K562 (cell line): ENCODE results near the gene ELF3. TPM values are rescaled to one million over a fixed set of nuclear protein-coding genes. Genes with fewer than 3 reads are reported as not detected.

Experiments
- C11orf30 ChIP-seq: fragments of 450-650 bp; IDR thresholded peaks from 2 replicates; pipeline ENCODE4 v1.6.1; 2016; ENCODE audit warnings: low read depth, mild to moderate bottlenecking
- CBX2 ChIP-seq: fragments of 200-600 bp; sonication (generic); IDR thresholded peaks from one replicate; pipeline ENCODE4 v1.6.1; 2012; ENCODE audit warnings: mild to moderate bottlenecking, low read length, inconsistent platforms; ENCODE audit not compliant: insufficient read depth, poor library complexity, severe bottlenecking
- CREBBP ChIP-seq: IDR thresholded peaks from one replicate; pipeline ENCODE4 v1.6.1; 2012; ENCODE audit warnings: low read depth, mild to moderate bottlenecking, control low read depth, inconsistent platforms, low read length
- JUN ChIP-seq, 2 experiments: sonication (generic) in 1 of 2; formaldehyde crosslinking in 1 of 2; IDR thresholded peaks; 2 replicates each; pipeline versions ENCODE4 v1.6.1 to v1.8.0; 2012 to 2022; ENCODE audit warnings: borderline replicate concordance in 2 of 2, mild to moderate bottlenecking in 2 of 2, improper control_type of control experiment in 1 of 2, low read depth in 1 of 2, low read length in 1 of 2, missing genetic modification reagents in 1 of 2
- MAFK ChIP-seq: IDR thresholded peaks from 2 replicates; pipeline ENCODE4 v1.6.1; 2011; ENCODE audit warnings: low read length, improper control_type of control experiment
- NBN ChIP-seq: fragments of 450-650 bp; IDR thresholded peaks from 2 replicates; pipeline ENCODE4 v1.6.1; 2016; ENCODE audit warnings: low read depth, mild to moderate bottlenecking
- NFRKB ChIP-seq: fragments of 450-650 bp; IDR thresholded peaks from 2 replicates; pipeline ENCODE4 v1.6.1; 2016; ENCODE audit warnings: low read depth
- OTX1 ChIP-seq: fragments of 450-650 bp; formaldehyde crosslinking; IDR thresholded peaks from 2 replicates; pipeline ENCODE4 v1.4.0; 2022; ENCODE audit warnings: mild to moderate bottlenecking
- PURB ChIP-seq: sonication (generic); formaldehyde crosslinking; IDR thresholded peaks from 2 replicates; pipeline ENCODE4 v1.9.0; 2021; ENCODE audit warnings: low read depth, mild to moderate bottlenecking, missing genetic modification reagents
- SMARCB1 ChIP-seq: IDR thresholded peaks from 2 replicates; pipeline ENCODE4 v1.6.1; 2011; ENCODE audit warnings: improper control_type of control experiment, low read depth; ENCODE audit not compliant: insufficient read length
- TBL1XR1 ChIP-seq, 2 experiments: IDR thresholded peaks; 2 replicates each; pipeline ENCODE4 v1.6.1; 2012; ENCODE audit warnings: improper control_type of control experiment in 2 of 2, low read length in 2 of 2, mild to moderate bottlenecking in 1 of 2
- ZBTB8A ChIP-seq: fragments of 450-650 bp; IDR thresholded peaks from 2 replicates; pipeline ENCODE4 v1.6.1; 2018; ENCODE audit warnings: mild to moderate bottlenecking, moderate library complexity; ENCODE audit not compliant: partially characterized antibody
- ZNF561 ChIP-seq: fragments of 450-650 bp; formaldehyde crosslinking; conservative IDR thresholded peaks from 2 replicates; pipeline ENCODE4 v1.4.0; 2020; ENCODE audit warnings: mild to moderate bottlenecking, moderate library complexity
- ZNF766 ChIP-seq: fragments of 200-800 bp; sonication (Bioruptor generic); conservative IDR thresholded peaks from 2 replicates; pipeline ENCODE4 v1.6.1; 2016; ENCODE audit warnings: missing genetic modification characterization, missing compliant biosample characterization
- polyA plus RNA-seq, 8 experiments: library from polyadenylated mRNA; depleted of rRNA in 4 of 8; stranded (reverse) in 5 of 8; unstranded in 3 of 8; fragments of >200 nt; fragmentation: Nextera tagmentation in 2 of 8; fragmentation: Illumina TruSeq in 1 of 8; extraction: Ambion mirVana in 2 of 8; extraction: Trizol in 1 of 8; gene quantifications; 2 replicates each; pipeline versions ENCODE4 v1.2.1 to v1.2.3, GENCODE V29; 2011 to 2014; ENCODE audit warnings: inconsistent platforms in 1 of 8, missing spikeins in 1 of 8
- total RNA-seq, 7 experiments: library from RNA; depleted of rRNA in 6 of 7; stranded (reverse); fragments of >200 nt in 6 of 7; fragmentation: Illumina TruSeq in 2 of 7; extraction: Trizol in 2 of 7; gene quantifications; 2 replicates each; pipeline versions ENCODE4 v1.2.1 to v1.2.3, GENCODE V29; 2011 to 2021; ENCODE audit warnings: low replicate concordance in 1 of 7
- TF ChIP-seq, protein P1 (sequence below): fragments of 250-450 bp; sonication (Bioruptor Pico); IDR thresholded peaks from 2 replicates; pipeline ENCODE4 v1.6.1; 2021; ENCODE audit warnings: mild to moderate bottlenecking
- TF ChIP-seq, protein P2 (sequence below), 2 experiments: fragments of 150-350 bp in 1 of 2; IDR thresholded peaks; 2 replicates each; pipeline ENCODE4 v1.6.1; 2012 to 2016; ENCODE audit warnings: low read depth in 2 of 2, low read length in 2 of 2, mild to moderate bottlenecking in 1 of 2, moderate library complexity in 1 of 2
- TF ChIP-seq, protein P3 (sequence below): fragments of 250-450 bp; sonication (Bioruptor Pico); IDR thresholded peaks from 2 replicates; pipeline ENCODE4 v1.5.0; 2021; ENCODE audit warnings: mild to moderate bottlenecking, borderline replicate concordance
- TF ChIP-seq, protein P4 (sequence below): fragments of 450-650 bp; formaldehyde crosslinking; IDR thresholded peaks from 2 replicates; pipeline ENCODE4 v1.4.0; 2020; ENCODE audit warnings: mild to moderate bottlenecking, moderate library complexity
- TF ChIP-seq, protein P5 (sequence below): fragments of 250-450 bp; sonication (Bioruptor Pico); IDR thresholded peaks from 2 replicates; pipeline ENCODE4 v1.4.0; 2020; ENCODE audit warnings: mild to moderate bottlenecking

Gene ELF3
- total and polyA plus RNA-seq, 9 of the 15 experiments (the other 6 are each of a cell fraction or from before 2014, with no cell fraction given), result 0.03 to 1.2 (median 0.07) TPM; not detected in 4

DNA sequence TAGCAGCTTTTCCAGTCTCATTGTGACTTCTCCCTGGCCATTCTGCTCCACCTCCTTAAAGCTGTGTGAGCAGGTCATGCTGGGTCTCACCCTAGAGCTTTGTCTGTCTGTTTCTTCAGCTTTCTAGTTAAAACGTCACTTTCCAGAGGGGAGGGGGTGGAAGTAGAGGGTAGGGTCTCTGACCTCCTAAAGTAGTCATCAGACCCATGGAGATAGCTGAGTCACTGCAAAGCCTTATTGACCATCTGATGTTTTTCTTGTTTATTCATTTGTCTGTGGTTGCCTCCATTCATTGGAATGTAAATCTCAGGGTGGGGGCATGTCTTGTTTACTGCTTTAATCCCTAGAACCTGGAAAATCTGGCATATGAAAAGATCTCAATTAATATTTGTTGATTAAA, 52.7 kb downstream of the ELF3 start (continued):
- peak; percentile 68; the same call in 1 of the 2 replicates for TF ChIP-seq JUN (IDR thresholded peaks at IDR 0.05; ENCODE audit: borderline replicate concordance, low read depth, low read length)
- no peak for TF ChIP-seq JUN (CRISPR knock-in tag; IDR thresholded peaks at IDR 0.05; ENCODE audit: borderline replicate concordance)
- TF ChIP-seq MAFK, result peak; percentile 53; the same call in 1 of the 2 replicates
- TF ChIP-seq NFRKB, result no peak
- TF ChIP-seq, protein P1, sequence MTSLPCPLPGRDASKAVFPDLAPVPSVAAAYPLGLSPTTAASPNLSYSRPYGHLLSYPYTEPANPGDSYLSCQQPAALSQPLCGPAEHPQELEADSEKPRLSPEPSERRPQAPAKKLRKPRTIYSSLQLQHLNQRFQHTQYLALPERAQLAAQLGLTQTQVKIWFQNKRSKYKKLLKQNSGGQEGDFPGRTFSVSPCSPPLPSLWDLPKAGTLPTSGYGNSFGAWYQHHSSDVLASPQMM (CRISPR knock-in tag), result no peak
- peak; percentile 76 for TF ChIP-seq C11orf30
- TF ChIP-seq, protein P2, sequence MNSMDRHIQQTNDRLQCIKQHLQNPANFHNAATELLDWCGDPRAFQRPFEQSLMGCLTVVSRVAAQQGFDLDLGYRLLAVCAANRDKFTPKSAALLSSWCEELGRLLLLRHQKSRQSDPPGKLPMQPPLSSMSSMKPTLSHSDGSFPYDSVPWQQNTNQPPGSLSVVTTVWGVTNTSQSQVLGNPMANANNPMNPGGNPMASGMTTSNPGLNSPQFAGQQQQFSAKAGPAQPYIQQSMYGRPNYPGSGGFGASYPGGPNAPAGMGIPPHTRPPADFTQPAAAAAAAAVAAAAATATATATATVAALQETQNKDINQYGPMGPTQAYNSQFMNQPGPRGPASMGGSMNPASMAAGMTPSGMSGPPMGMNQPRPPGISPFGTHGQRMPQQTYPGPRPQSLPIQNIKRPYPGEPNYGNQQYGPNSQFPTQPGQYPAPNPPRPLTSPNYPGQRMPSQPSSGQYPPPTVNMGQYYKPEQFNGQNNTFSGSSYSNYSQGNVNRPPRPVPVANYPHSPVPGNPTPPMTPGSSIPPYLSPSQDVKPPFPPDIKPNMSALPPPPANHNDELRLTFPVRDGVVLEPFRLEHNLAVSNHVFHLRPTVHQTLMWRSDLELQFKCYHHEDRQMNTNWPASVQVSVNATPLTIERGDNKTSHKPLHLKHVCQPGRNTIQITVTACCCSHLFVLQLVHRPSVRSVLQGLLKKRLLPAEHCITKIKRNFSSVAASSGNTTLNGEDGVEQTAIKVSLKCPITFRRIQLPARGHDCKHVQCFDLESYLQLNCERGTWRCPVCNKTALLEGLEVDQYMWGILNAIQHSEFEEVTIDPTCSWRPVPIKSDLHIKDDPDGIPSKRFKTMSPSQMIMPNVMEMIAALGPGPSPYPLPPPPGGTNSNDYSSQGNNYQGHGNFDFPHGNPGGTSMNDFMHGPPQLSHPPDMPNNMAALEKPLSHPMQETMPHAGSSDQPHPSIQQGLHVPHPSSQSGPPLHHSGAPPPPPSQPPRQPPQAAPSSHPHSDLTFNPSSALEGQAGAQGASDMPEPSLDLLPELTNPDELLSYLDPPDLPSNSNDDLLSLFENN (IDR thresholded peaks at IDR 0.05; ENCODE audit: low read depth in 2 of 2, low read length in 2 of 2), result no peak
- no peak for TF ChIP-seq NBN
- TF ChIP-seq, protein P3, sequence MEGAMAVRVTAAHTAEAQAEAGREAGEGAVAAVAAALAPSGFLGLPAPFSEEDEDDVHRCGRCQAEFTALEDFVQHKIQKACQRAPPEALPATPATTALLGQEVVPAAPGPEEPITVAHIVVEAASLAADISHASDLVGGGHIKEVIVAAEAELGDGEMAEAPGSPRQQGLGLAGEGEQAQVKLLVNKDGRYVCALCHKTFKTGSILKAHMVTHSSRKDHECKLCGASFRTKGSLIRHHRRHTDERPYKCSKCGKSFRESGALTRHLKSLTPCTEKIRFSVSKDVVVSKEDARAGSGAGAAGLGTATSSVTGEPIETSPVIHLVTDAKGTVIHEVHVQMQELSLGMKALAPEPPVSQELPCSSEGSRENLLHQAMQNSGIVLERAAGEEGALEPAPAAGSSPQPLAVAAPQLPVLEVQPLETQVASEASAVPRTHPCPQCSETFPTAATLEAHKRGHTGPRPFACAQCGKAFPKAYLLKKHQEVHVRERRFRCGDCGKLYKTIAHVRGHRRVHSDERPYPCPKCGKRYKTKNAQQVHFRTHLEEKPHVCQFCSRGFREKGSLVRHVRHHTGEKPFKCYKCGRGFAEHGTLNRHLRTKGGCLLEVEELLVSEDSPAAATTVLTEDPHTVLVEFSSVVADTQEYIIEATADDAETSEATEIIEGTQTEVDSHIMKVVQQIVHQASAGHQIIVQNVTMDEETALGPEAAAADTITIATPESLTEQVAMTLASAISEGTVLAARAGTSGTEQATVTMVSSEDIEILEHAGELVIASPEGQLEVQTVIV, result no peak
- TF ChIP-seq TBL1XR1 (IDR thresholded peaks at IDR 0.05; ENCODE audit: low read length in 2 of 2), result no peak
- TF ChIP-seq SMARCB1, result no peak
- TF ChIP-seq, protein P4, sequence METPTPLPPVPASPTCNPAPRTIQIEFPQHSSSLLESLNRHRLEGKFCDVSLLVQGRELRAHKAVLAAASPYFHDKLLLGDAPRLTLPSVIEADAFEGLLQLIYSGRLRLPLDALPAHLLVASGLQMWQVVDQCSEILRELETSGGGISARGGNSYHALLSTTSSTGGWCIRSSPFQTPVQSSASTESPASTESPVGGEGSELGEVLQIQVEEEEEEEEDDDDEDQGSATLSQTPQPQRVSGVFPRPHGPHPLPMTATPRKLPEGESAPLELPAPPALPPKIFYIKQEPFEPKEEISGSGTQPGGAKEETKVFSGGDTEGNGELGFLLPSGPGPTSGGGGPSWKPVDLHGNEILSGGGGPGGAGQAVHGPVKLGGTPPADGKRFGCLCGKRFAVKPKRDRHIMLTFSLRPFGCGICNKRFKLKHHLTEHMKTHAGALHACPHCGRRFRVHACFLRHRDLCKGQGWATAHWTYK, result no peak
- TF ChIP-seq OTX1 (CRISPR knock-in tag), result no peak
- TF ChIP-seq PURB (CRISPR knock-in tag), result no peak
- no peak for TF ChIP-seq ZNF561 (CRISPR knock-in tag)
- TF ChIP-seq CREBBP, result no peak
- no peak for TF ChIP-seq ZNF766 (CRISPR knock-in tag)
- TF ChIP-seq, protein P5, sequence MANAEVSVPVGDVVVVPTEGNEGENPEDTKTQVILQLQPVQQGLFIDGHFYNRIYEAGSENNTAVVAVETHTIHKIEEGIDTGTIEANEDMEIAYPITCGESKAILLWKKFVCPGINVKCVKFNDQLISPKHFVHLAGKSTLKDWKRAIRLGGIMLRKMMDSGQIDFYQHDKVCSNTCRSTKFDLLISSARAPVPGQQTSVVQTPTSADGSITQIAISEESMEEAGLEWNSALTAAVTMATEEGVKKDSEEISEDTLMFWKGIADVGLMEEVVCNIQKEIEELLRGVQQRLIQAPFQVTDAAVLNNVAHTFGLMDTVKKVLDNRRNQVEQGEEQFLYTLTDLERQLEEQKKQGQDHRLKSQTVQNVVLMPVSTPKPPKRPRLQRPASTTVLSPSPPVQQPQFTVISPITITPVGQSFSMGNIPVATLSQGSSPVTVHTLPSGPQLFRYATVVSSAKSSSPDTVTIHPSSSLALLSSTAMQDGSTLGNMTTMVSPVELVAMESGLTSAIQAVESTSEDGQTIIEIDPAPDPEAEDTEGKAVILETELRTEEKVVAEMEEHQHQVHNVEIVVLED (CRISPR knock-in tag), result no peak
- no peak for TF ChIP-seq CBX2
- no peak for TF ChIP-seq ZBTB8A
